HCT116 (cell line): Measurements from ENCODE around the gene OPN5.

Experiments
- CEBPB ChIP-seq: IDR thresholded peaks from 2 replicates; pipeline ENCODE4 v1.6.1; 2012; ENCODE audit warnings: low read depth
- EZH2 ChIP-seq: fragments of 200-600 bp; sonication (generic); IDR thresholded peaks from 2 replicates; pipeline ENCODE4 v1.6.1; 2017; ENCODE audit warnings: antibody characterized with exemption, mixed run types
- EZH2phosphoT487 ChIP-seq: fragments of 200-600 bp; IDR thresholded peaks from 2 replicates; pipeline ENCODE4 v1.6.1; 2018; ENCODE audit warnings: antibody characterized with exemption, borderline replicate concordance
- FOSL1 ChIP-seq: IDR thresholded peaks from 2 replicates; pipeline ENCODE4 v1.6.1; 2012; ENCODE audit warnings: low read depth
- POLR2A ChIP-seq: IDR thresholded peaks from 2 replicates; pipeline ENCODE4 v1.7.0; 2011; ENCODE audit warnings: borderline replicate concordance; ENCODE audit not compliant: insufficient read depth, insufficient read length; ENCODE audit errors: extremely low read depth
- POLR2AphosphoS5 ChIP-seq: IDR thresholded peaks from 2 replicates; pipeline ENCODE4 v1.6.1; 2011; ENCODE audit warnings: mild to moderate bottlenecking, low read depth, low read length, moderate library complexity
- ZNF274 ChIP-seq: fragments of 200-500 bp; sonication (Bioruptor generic); IDR thresholded peaks from 2 replicates; pipeline ENCODE4 v1.6.1; 2014; ENCODE audit warnings: mild to moderate bottlenecking, low read depth, low read length, inconsistent platforms
- TF ChIP-seq, protein P1 (sequence below), 3 experiments: fragments of 200-600 bp in 1 of 3; sonication (generic) in 1 of 3; IDR thresholded peaks in 2 of 3; conservative IDR thresholded peaks in 1 of 3; 2 replicates each; pipeline ENCODE4 v1.5.1; 2012 to 2017; ENCODE audit warnings: low read depth in 2 of 3, low read length in 2 of 3, antibody characterized with exemption in 1 of 3, borderline replicate concordance in 1 of 3, control low read depth in 1 of 3, mild to moderate bottlenecking in 1 of 3, mixed read lengths in 1 of 3, mixed run types in 1 of 3, moderate library complexity in 1 of 3; ENCODE audit not compliant: insufficient read depth in 1 of 3
- TF ChIP-seq, protein P2 (sequence below): IDR thresholded peaks from 2 replicates; pipeline ENCODE4 v1.6.1; 2012; ENCODE audit warnings: low read depth
- TF ChIP-seq, protein P3 (sequence below): IDR thresholded peaks from 2 replicates; pipeline ENCODE4 v1.6.1; 2011; ENCODE audit warnings: mild to moderate bottlenecking, low read length, moderate library complexity; ENCODE audit not compliant: insufficient replicate concordance; ENCODE audit errors: extremely low read depth
- TF ChIP-seq, protein P4 (sequence below): IDR thresholded peaks from 2 replicates; pipeline ENCODE4 v1.6.1; 2012

DNA sequence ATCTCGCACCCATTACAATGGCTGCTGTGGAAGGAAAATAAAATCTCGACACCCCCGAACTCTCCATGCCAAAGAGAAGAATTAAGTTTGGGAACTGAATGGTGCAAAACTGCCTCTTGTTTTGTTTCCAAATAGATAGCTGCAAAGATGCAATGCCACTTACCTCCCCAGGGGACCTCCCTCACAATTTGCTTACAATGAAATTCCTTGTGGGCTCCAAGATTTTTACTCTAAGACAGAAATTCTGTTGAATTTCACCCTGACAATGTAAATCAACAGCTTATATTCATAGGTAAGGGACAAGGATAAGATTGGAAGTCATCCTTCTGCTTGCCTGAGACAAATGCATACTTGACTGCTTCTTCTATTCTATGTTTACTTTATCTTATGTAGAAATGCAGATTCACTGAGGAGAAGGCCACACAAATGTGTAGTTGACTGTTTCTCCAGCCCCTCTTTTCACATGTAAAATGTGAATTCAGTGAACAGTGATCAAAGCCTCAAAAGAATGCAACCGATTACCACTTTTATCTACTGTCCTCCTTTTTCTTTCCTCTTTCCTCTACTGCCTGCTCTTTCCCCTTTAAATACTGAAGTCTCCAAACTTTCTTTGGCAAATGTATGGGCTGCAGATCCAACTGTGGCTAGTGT is 46.9 kb upstream of the OPN5 start:
- TF ChIP-seq ZNF274 (no peak), POLR2AphosphoS5 (no peak), EZH2phosphoT487 (no peak), CEBPB (no peak), EZH2 (no peak), FOSL1 (no peak), POLR2A (no peak)
- TF ChIP-seq, protein P1, sequence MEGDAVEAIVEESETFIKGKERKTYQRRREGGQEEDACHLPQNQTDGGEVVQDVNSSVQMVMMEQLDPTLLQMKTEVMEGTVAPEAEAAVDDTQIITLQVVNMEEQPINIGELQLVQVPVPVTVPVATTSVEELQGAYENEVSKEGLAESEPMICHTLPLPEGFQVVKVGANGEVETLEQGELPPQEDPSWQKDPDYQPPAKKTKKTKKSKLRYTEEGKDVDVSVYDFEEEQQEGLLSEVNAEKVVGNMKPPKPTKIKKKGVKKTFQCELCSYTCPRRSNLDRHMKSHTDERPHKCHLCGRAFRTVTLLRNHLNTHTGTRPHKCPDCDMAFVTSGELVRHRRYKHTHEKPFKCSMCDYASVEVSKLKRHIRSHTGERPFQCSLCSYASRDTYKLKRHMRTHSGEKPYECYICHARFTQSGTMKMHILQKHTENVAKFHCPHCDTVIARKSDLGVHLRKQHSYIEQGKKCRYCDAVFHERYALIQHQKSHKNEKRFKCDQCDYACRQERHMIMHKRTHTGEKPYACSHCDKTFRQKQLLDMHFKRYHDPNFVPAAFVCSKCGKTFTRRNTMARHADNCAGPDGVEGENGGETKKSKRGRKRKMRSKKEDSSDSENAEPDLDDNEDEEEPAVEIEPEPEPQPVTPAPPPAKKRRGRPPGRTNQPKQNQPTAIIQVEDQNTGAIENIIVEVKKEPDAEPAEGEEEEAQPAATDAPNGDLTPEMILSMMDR (IDR thresholded peaks at IDR 0.05 in 2 of 3, conservative IDR thresholded peaks at IDR 0.05 in 1 of 3; ENCODE audit: borderline replicate concordance in 1 of 3, insufficient read depth in 1 of 3, low read depth in 2 of 3, low read length in 2 of 3) = no peak
- TF ChIP-seq, protein P2, sequence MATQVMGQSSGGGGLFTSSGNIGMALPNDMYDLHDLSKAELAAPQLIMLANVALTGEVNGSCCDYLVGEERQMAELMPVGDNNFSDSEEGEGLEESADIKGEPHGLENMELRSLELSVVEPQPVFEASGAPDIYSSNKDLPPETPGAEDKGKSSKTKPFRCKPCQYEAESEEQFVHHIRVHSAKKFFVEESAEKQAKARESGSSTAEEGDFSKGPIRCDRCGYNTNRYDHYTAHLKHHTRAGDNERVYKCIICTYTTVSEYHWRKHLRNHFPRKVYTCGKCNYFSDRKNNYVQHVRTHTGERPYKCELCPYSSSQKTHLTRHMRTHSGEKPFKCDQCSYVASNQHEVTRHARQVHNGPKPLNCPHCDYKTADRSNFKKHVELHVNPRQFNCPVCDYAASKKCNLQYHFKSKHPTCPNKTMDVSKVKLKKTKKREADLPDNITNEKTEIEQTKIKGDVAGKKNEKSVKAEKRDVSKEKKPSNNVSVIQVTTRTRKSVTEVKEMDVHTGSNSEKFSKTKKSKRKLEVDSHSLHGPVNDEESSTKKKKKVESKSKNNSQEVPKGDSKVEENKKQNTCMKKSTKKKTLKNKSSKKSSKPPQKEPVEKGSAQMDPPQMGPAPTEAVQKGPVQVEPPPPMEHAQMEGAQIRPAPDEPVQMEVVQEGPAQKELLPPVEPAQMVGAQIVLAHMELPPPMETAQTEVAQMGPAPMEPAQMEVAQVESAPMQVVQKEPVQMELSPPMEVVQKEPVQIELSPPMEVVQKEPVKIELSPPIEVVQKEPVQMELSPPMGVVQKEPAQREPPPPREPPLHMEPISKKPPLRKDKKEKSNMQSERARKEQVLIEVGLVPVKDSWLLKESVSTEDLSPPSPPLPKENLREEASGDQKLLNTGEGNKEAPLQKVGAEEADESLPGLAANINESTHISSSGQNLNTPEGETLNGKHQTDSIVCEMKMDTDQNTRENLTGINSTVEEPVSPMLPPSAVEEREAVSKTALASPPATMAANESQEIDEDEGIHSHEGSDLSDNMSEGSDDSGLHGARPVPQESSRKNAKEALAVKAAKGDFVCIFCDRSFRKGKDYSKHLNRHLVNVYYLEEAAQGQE = no peak
- TF ChIP-seq, protein P3, sequence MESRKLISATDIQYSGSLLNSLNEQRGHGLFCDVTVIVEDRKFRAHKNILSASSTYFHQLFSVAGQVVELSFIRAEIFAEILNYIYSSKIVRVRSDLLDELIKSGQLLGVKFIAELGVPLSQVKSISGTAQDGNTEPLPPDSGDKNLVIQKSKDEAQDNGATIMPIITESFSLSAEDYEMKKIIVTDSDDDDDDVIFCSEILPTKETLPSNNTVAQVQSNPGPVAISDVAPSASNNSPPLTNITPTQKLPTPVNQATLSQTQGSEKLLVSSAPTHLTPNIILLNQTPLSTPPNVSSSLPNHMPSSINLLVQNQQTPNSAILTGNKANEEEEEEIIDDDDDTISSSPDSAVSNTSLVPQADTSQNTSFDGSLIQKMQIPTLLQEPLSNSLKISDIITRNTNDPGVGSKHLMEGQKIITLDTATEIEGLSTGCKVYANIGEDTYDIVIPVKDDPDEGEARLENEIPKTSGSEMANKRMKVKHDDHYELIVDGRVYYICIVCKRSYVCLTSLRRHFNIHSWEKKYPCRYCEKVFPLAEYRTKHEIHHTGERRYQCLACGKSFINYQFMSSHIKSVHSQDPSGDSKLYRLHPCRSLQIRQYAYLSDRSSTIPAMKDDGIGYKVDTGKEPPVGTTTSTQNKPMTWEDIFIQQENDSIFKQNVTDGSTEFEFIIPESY = no peak
- TF ChIP-seq, protein P4, sequence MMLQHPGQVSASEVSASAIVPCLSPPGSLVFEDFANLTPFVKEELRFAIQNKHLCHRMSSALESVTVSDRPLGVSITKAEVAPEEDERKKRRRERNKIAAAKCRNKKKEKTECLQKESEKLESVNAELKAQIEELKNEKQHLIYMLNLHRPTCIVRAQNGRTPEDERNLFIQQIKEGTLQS = no peak
